ENCODE measurements around the gene PIGT. TPM values are rescaled to one million over a fixed set of nuclear protein-coding genes. Genes with fewer than 3 reads are reported as not detected.

Gene PIGT
- total RNA-seq, 1 experiment from 2014 or later = 93.1 TPM

DNA sequence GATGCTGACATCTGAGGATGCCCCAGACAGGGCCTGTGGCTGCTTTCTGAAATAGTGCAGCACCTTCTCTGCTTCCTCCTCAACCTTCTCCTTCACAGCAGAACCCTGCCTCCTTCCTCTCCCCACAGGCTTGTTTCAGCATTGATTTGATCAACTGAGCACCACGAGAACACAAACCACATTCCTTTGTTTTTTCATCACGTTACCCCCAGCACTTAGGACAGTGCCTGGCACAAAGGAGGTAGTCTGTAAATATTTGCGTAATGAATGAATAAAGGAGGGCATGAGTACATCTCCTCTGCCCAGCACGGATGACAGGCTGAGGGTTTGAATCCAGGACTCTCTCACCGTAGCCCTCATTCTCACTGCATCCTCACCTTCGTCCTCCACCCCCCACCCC lies 32.3 kb downstream of the PIGT start:
- peaks cover 13% of the 10 kb centered on the region for H3K27me3 ChIP-seq (replicated peaks)
- DNase-seq (ENCODE audit: low read depth in 1 of 2, low spot score in 2 of 2) = no peak
- no peak overlapping the region for H3K4me3 ChIP-seq
- no peak overlapping the region for H3K27ac ChIP-seq
- no peaks in the 10 kb centered on the region for H3K36me3 ChIP-seq
- no peaks in the 10 kb centered on the region for H3K4me1 ChIP-seq (replicated peaks)
- H3K9me3 ChIP-seq (replicated peaks) = no peaks in the 10 kb centered on the region

GRCh38 chr20:45449528-45449927 lies 33.6 kb downstream of the PIGT start:
- no peaks in the 10 kb centered on the region for H3K9me3 ChIP-seq (replicated peaks)
- no peak for DNase-seq (ENCODE audit: low read depth in 1 of 2, low spot score in 2 of 2)

DNA sequence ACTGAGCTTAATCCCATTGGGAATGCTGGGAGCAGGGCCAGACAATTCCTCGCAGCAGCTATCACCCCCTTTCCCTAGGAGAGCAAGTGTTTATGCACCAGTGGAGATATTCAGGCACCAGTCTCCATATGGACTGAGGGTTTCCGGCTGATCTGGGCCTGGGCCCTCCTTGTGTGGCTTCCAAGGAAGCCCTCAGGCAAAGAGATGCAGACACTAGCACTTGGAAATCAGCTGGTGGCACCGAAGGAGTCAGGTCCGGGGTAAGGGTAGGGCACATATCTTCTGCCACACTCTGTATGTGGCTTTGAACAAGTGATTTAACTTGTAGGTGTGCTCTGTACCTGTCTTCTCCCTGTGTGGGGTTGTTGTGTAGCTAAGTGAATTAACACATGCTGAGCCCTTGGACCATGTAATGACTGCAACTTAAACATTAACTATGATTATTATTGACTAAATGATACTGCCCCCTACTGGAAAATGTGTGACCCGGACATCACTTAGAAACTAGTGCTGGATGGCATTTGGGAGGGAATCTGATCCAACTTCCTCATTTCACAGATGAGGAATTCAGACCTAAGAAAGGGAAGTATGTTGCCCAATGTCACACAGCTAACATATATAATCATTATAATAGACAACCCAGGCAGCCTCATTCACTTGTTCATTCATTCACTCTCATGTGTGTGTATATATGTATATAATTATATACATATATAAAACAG lies 34.3 kb downstream of the PIGT start:
- Histone ChIP-seq H3K4me3 (no peak overlapping the region), H3K36me3 (no peaks in the 10 kb centered on the region), H3K27me3 (replicated peaks) (peaks cover 7% of the 10 kb centered on the region), H3K9me3 (replicated peaks) (no peaks in the 10 kb centered on the region), H3K27ac (no peak overlapping the region), H3K4me1 (replicated peaks) (no peaks in the 10 kb centered on the region)
- DNase-seq (ENCODE audit: low read depth in 1 of 2, low spot score in 2 of 2) = no peak

More at GRCh38 chr20:45449528-45449927, 33.6 kb downstream of the PIGT start:
- no peak overlapping the region for H3K27ac ChIP-seq
- H3K36me3 ChIP-seq = no peaks in the 10 kb centered on the region
- no peaks in the 10 kb centered on the region for H3K4me1 ChIP-seq (replicated peaks)
- H3K27me3 ChIP-seq (replicated peaks) = peaks cover 7% of the 10 kb centered on the region
- H3K4me3 ChIP-seq = no peak overlapping the region

DNA sequence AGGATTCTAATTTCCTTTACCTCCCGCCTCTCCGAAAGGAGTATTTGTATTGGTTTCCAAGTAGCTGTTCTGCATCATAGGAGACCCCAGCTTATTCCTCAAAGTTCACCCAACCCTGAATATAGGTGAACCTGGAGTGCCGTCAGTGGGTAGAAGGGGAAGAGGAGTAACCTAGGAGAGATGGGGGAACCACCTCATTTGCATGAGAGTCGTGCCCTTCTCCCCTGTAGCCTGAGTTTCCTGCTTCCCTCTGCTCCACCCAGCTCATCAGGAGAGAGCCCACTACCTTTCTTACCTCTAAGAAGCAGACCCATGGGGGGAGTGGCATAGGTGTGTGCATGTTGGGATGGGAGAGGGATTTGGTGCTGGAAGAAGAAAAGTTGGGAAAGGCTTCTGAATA lies 36.3 kb downstream of the PIGT start:
- Histone ChIP-seq H3K27ac (no peak overlapping the region), H3K4me1 (replicated peaks) (no peaks in the 10 kb centered on the region), H3K4me3 (no peak overlapping the region), H3K36me3 (no peaks in the 10 kb centered on the region), H3K27me3 (replicated peaks) (peaks cover 2% of the 10 kb centered on the region; the same call in 1 of the 2 replicates), H3K9me3 (replicated peaks) (no peaks in the 10 kb centered on the region)
- DNase-seq (ENCODE audit: low read depth in 1 of 2, low spot score in 2 of 2) = no peak

GRCh38 chr20:45452772-45453691 lies 37.1 kb downstream of the PIGT start:
- no peaks in the 10 kb centered on the region for H3K36me3 ChIP-seq
- no peaks in the 10 kb centered on the region for H3K4me1 ChIP-seq (replicated peaks)
- no peaks in the 10 kb centered on the region for H3K9me3 ChIP-seq (replicated peaks)
- no peak for DNase-seq (ENCODE audit: low read depth in 1 of 2, low spot score in 2 of 2)
- H3K4me3 ChIP-seq = no peak overlapping the region
- no peak overlapping the region for H3K27ac ChIP-seq
- H3K27me3 ChIP-seq (replicated peaks) = peaks cover 7% of the 10 kb centered on the region

GRCh38 chr20:45456632-45457031 lies 40.7 kb downstream of the PIGT start:
- DNase-seq (ENCODE audit: low read depth in 1 of 2, low spot score in 2 of 2) = no peak

GRCh38 chr20:45459606-45460005 lies 43.7 kb downstream of the PIGT start:
- Histone ChIP-seq H3K4me1 (replicated peaks) (no peaks in the 10 kb centered on the region), H3K27me3 (replicated peaks) (peaks cover 39% of the 10 kb centered on the region), H3K36me3 (no peaks in the 10 kb centered on the region), H3K27ac (no peak overlapping the region), H3K9me3 (replicated peaks) (no peaks in the 10 kb centered on the region), H3K4me3 (no peak overlapping the region)
- no peak for DNase-seq (ENCODE audit: low read depth in 1 of 2, low spot score in 2 of 2)

More at GRCh38 chr20:45456632-45457031, 40.7 kb downstream of the PIGT start:
- H3K4me1 ChIP-seq (replicated peaks) = no peaks in the 10 kb centered on the region
- H3K27ac ChIP-seq = no peak overlapping the region
- no peak overlapping the region for H3K4me3 ChIP-seq
- H3K9me3 ChIP-seq (replicated peaks) = no peaks in the 10 kb centered on the region
- peaks cover 19% of the 10 kb centered on the region for H3K27me3 ChIP-seq (replicated peaks)
- H3K36me3 ChIP-seq = no peaks in the 10 kb centered on the region

DNA sequence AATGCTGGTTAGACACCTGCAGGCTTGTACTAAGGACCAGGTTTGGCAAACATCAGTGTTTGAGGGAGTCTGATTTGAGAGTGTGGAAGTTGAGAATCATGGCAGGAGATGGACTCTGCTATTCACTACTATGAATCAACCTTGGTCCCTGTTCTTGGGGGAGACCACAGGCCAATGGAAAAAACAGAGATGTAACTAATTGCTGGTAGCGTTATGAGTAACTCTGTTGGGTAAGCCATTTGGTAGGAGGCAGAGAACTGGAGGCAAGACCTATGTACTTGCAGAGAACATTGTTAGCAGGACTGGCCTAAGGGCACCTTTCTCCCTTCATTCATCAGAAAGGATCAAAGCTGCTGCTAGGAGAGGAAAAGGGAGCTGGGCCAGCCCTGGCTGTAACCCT lies 45.3 kb downstream of the PIGT start:
- no peaks in the 10 kb centered on the region for H3K9me3 ChIP-seq (replicated peaks)
- H3K27me3 ChIP-seq (replicated peaks) = peaks cover 49% of the 10 kb centered on the region
- no peaks in the 10 kb centered on the region for H3K4me1 ChIP-seq (replicated peaks)
- H3K36me3 ChIP-seq = no peaks in the 10 kb centered on the region
- no peak for DNase-seq (ENCODE audit: low read depth in 1 of 2, low spot score in 2 of 2)
- H3K27ac ChIP-seq = no peak overlapping the region
- H3K4me3 ChIP-seq = no peak overlapping the region

- Histone ChIP-seq H3K4me3 (no peak overlapping the region), H3K36me3 (no peaks in the 10 kb centered on the region), H3K4me1 (replicated peaks) (no peaks in the 10 kb centered on the region), H3K9me3 (replicated peaks) (no peaks in the 10 kb centered on the region), H3K27me3 (replicated peaks) (peaks cover 50% of the 10 kb centered on the region), H3K27ac (no peak overlapping the region)
- no peak for DNase-seq (ENCODE audit: low read depth in 1 of 2, low spot score in 2 of 2)
These were observed 47.0 kb downstream of the PIGT start for GRCh38 chr20:45462711-45463509.

GRCh38 chr20:45463709-45464108 lies 47.8 kb downstream of the PIGT start:
- Histone ChIP-seq H3K27ac (no peak overlapping the region), H3K27me3 (replicated peaks) (peaks cover 54% of the 10 kb centered on the region), H3K4me1 (replicated peaks) (no peaks in the 10 kb centered on the region), H3K4me3 (no peak overlapping the region), H3K36me3 (no peaks in the 10 kb centered on the region), H3K9me3 (replicated peaks) (no peaks in the 10 kb centered on the region)
- no peak for DNase-seq (ENCODE audit: low read depth in 1 of 2, low spot score in 2 of 2)

- Histone ChIP-seq H3K27ac (no peak overlapping the region), H3K4me1 (replicated peaks) (0 out of 2 replicates have a peak, but pooled peaks cover 6% of the 10 kb centered on the region), H3K4me3 (no peak overlapping the region), H3K9me3 (replicated peaks) (no peaks in the 10 kb centered on the region), H3K36me3 (no peaks in the 10 kb centered on the region), H3K27me3 (replicated peaks) (peaks cover 62% of the 10 kb centered on the region)
- no peak for DNase-seq (ENCODE audit: low read depth in 1 of 2, low spot score in 2 of 2)
These were observed 49.7 kb downstream of the PIGT start for GRCh38 chr20:45465491-45466266.

DNA sequence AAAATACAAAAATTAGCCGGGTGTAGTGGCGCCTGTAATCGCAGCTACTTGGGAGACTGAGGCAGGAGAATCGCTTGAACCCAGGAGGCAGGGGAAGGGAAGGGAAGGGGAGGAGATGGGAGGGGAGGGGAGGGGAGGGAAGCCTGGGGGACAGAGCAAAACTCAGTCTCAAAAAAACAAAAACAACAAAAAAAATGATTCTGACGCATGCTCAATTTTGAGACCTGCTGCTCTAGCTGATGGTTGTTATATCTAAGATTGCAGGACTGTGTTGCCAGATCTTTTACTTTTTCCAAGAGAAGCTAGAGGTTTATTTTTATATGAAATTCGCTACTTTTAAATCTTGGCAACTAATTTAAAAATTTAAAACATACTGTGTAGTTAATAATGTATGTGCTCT lies 51.2 kb downstream of the PIGT start:
- Histone ChIP-seq H3K4me3 (no peak overlapping the region), H3K27me3 (replicated peaks) (peaks cover 73% of the 10 kb centered on the region)
- DNase-seq (ENCODE audit: low read depth in 1 of 2, low spot score in 2 of 2) = no peak

GRCh38 chr20:45467861-45468260 lies 51.9 kb downstream of the PIGT start:
- DNase-seq (ENCODE audit: low read depth in 1 of 2, low spot score in 2 of 2) = no peak
- Histone ChIP-seq H3K9me3 (replicated peaks) (no peaks in the 10 kb centered on the region), H3K36me3 (no peaks in the 10 kb centered on the region), H3K27me3 (replicated peaks) (peaks cover 70% of the 10 kb centered on the region), H3K4me1 (replicated peaks) (0 out of 2 replicates have a peak, but pooled peaks cover 6% of the 10 kb centered on the region), H3K27ac (no peak overlapping the region), H3K4me3 (no peak overlapping the region)

More for the DNA sequence above, 51.2 kb downstream of the PIGT start:
- H3K9me3 ChIP-seq (replicated peaks) = no peaks in the 10 kb centered on the region
- no peak overlapping the region for H3K27ac ChIP-seq
- H3K36me3 ChIP-seq = no peaks in the 10 kb centered on the region
- H3K4me1 ChIP-seq (replicated peaks) = 0 out of 2 replicates have a peak, but pooled peaks cover 6% of the 10 kb centered on the region

Measured in SJSA1 (cell line).